MM.1S (cell line): Measurements from ENCODE around the gene CRADD.

ENCODE experiments used
- DNase-seq: peaks from one replicate; pipeline ENCODE4 v3.0.0-alpha.2; 2015
- H2AFZ ChIP-seq: fragments of 300-600 bp; sonication (generic); 2 replicates; pipeline ENCODE4 v1.6.0; 2016; ENCODE audit warnings: antibody characterized with exemption, low read length
- H3F3A ChIP-seq: fragments of 300-600 bp; sonication (generic); 2 replicates; pipeline ENCODE4 v1.6.1; 2016; ENCODE audit warnings: mild to moderate bottlenecking, antibody characterized with exemption, low read length, moderate library complexity, mixed read lengths; ENCODE audit not compliant: insufficient read depth
- H3K27ac ChIP-seq: fragments of 300-600 bp; sonication (generic); 2 replicates; pipeline ENCODE4 v1.5.1; 2016; ENCODE audit warnings: mild to moderate bottlenecking, low read length
- H3K27me3 ChIP-seq: fragments of 300-600 bp; sonication (generic); replicated peaks from 2 replicates; pipeline ENCODE4 v1.6.0; 2016; ENCODE audit warnings: low read length; ENCODE audit not compliant: insufficient read depth
- H3K36me3 ChIP-seq: fragments of 300-600 bp; sonication (generic); replicated peaks from 2 replicates; pipeline ENCODE4 v1.6.1; 2016; ENCODE audit warnings: mild to moderate bottlenecking, low read length, mixed read lengths; ENCODE audit not compliant: insufficient read depth
- H3K4me1 ChIP-seq: fragments of 300-600 bp; sonication (generic); 2 replicates; pipeline ENCODE4 v1.6.1; 2016; ENCODE audit warnings: low read length, mixed read lengths
- H3K4me2 ChIP-seq: fragments of 300-600 bp; sonication (generic); 2 replicates; pipeline ENCODE4 v1.6.0; 2016; ENCODE audit warnings: low read depth, low read length
- H3K4me3 ChIP-seq: fragments of 300-600 bp; sonication (generic); 2 replicates; pipeline ENCODE4 v1.5.1; 2016; ENCODE audit warnings: low read length, mixed read lengths
- H3K79me2 ChIP-seq: fragments of 300-600 bp; sonication (generic); 2 replicates; pipeline ENCODE4 v1.6.1; 2016; ENCODE audit warnings: mixed run types, low read length, mixed read lengths
- H3K9ac ChIP-seq: fragments of 300-600 bp; sonication (generic); 2 replicates; pipeline ENCODE4 v1.6.1; 2016; ENCODE audit warnings: low read length, mixed read lengths
- H3K9me2 ChIP-seq: fragments of 300-600 bp; sonication (generic); replicated peaks from 2 replicates; pipeline ENCODE4 v1.6.1; 2016; ENCODE audit warnings: mild to moderate bottlenecking, low read length, mixed read lengths; ENCODE audit not compliant: insufficient read depth
- H3K9me3 ChIP-seq: fragments of 300-600 bp; sonication (generic); replicated peaks from 2 replicates; pipeline ENCODE4 v1.6.1; 2016; ENCODE audit warnings: mild to moderate bottlenecking, low read length, mixed read lengths; ENCODE audit not compliant: insufficient read depth
- H4K20me1 ChIP-seq: fragments of 300-600 bp; sonication (generic); 2 replicates; pipeline ENCODE4 v1.6.1; 2016; ENCODE audit warnings: mild to moderate bottlenecking, low read length, moderate library complexity, mixed read lengths; ENCODE audit not compliant: insufficient read depth
- CTCF ChIP-seq: fragments of 300-600 bp; sonication (generic); IDR thresholded peaks from 2 replicates; pipeline ENCODE4 v1.5.1; 2016; ENCODE audit warnings: antibody characterized with exemption, low read length, mixed read lengths
- EZH2 ChIP-seq: fragments of 300-600 bp; sonication (generic); optimal IDR thresholded peaks from 2 replicates; pipeline ENCODE3; 2017; ENCODE audit warnings: low read depth, mild to moderate bottlenecking, antibody characterized with exemption, low read length, mixed read lengths
- EZH2phosphoT487 ChIP-seq: fragments of 300-600 bp; sonication (generic); IDR thresholded peaks from 2 replicates; pipeline ENCODE4 v1.6.1; 2018; ENCODE audit warnings: antibody characterized with exemption, low read length

The CRADD gene

GRCh38 chr12:93937812-93938211, 260.6 kb downstream of the CRADD start:
- H4K20me1 ChIP-seq, result no peaks in the 10 kb centered on the region
- H3K4me1 ChIP-seq, result no peaks in the 10 kb centered on the region
- DNase-seq, result no peak
- H3K27ac ChIP-seq, result no peak overlapping the region
- no peak overlapping the region for H3K9ac ChIP-seq
- H3K4me3 ChIP-seq, result no peak overlapping the region
- no peak for TF ChIP-seq EZH2phosphoT487
- no peak for TF ChIP-seq EZH2
- TF ChIP-seq CTCF, result no peak
- no peak overlapping the region for H2AFZ ChIP-seq
- H3K36me3 ChIP-seq, result no peaks in the 10 kb centered on the region
- no peaks in the 10 kb centered on the region for H3K9me2 ChIP-seq
- H3K9me3 ChIP-seq, result no peaks in the 10 kb centered on the region
- no peaks in the 10 kb centered on the region for H3F3A ChIP-seq
- no peaks in the 10 kb centered on the region for H3K79me2 ChIP-seq
- no peaks in the 10 kb centered on the region for H3K27me3 ChIP-seq
- H3K4me2 ChIP-seq, result no peak overlapping the region

GRCh38 chr12:93938317-93938716, 261.1 kb downstream of the CRADD start:
- Histone ChIP-seq H3K4me1 (no peaks in the 10 kb centered on the region), H3K36me3 (no peaks in the 10 kb centered on the region), H3K79me2 (no peaks in the 10 kb centered on the region), H3K9me3 (no peaks in the 10 kb centered on the region), H2AFZ (no peak overlapping the region), H3K4me2 (no peak overlapping the region), H4K20me1 (no peaks in the 10 kb centered on the region), H3K27ac (no peak overlapping the region), H3K9me2 (no peaks in the 10 kb centered on the region), H3K4me3 (no peak overlapping the region), H3K9ac (no peak overlapping the region), H3K27me3 (no peaks in the 10 kb centered on the region), H3F3A (no peaks in the 10 kb centered on the region)
- no peak for DNase-seq
- TF ChIP-seq EZH2 (no peak), CTCF (no peak), EZH2phosphoT487 (no peak)

- no peaks in the 10 kb centered on the region for H3K9me2 ChIP-seq
- no peak overlapping the region for H3K27ac ChIP-seq
- H3K36me3 ChIP-seq, result no peaks in the 10 kb centered on the region
- H3F3A ChIP-seq, result no peaks in the 10 kb centered on the region
- no peaks in the 10 kb centered on the region for H3K27me3 ChIP-seq
- H3K4me1 ChIP-seq, result no peaks in the 10 kb centered on the region
- no peaks in the 10 kb centered on the region for H3K79me2 ChIP-seq
- no peak for DNase-seq
- no peak overlapping the region for H3K4me3 ChIP-seq
- H3K9me3 ChIP-seq, result no peaks in the 10 kb centered on the region
- H4K20me1 ChIP-seq, result no peaks in the 10 kb centered on the region
- H2AFZ ChIP-seq, result no peak overlapping the region
- TF ChIP-seq EZH2phosphoT487, result no peak
- TF ChIP-seq EZH2, result no peak
- TF ChIP-seq CTCF, result no peak
- H3K4me2 ChIP-seq, result no peak overlapping the region
- H3K9ac ChIP-seq, result no peak overlapping the region
Observed at GRCh38 chr12:93938931-93939330, 261.8 kb downstream of the CRADD start.
